ENCODE results near the gene HDC. TPM values are rescaled to one million over a fixed set of nuclear protein-coding genes. Genes with fewer than 3 reads are reported as not detected.

Gene HDC
- total RNA-seq, 1 experiment from 2014 or later: not detected

- no peaks in the 10 kb centered on the region for H3K9me3 ChIP-seq (ENCODE audit: low read depth, low read length, poor library complexity, severe bottlenecking)
- ChIA-PET CTCF (no interaction called here), POLR2A (ENCODE audit: low non-redundant PET) (no interaction called here)
- no TSS peak for BruUV-seq (replicated peaks)
- no peak overlapping the region for H3K27ac ChIP-seq (ENCODE audit: low read depth, low read length, poor library complexity, severe bottlenecking)
- no peaks in the 10 kb centered on the region for H3K36me3 ChIP-seq (ENCODE audit: insufficient read depth, low read length, poor library complexity, severe bottlenecking)
- H3K4me1 ChIP-seq (ENCODE audit: insufficient read depth, low read length, poor library complexity, severe bottlenecking): no peaks in the 10 kb centered on the region
- no peak for DNase-seq (ENCODE audit: low spot score)
- intact Hi-C loops (cut with micrococcal nuclease; ENCODE audit: unreplicated experiment): no loop called here
- no peaks in the 10 kb centered on the region for H3K27me3 ChIP-seq (replicated peaks; ENCODE audit: insufficient read depth, low read depth, low read length, poor library complexity)
- no peak overlapping the region for H3K4me3 ChIP-seq (ENCODE audit: low read depth, low read length, poor library complexity, severe bottlenecking)
- TF ChIP-seq CTCF (conservative IDR thresholded peaks at IDR 0.05; ENCODE audit: low read depth, low read length): no peak
- no peak for TF ChIP-seq EZH2 (IDR thresholded peaks at IDR 0.05; ENCODE audit: borderline replicate concordance, low read depth, low read length, poor library complexity, severe bottlenecking)
Observed at GRCh38 chr15:50244959-50245624, 20.4 kb downstream of the HDC start.

GRCh38 chr15:50244153-50244552 is 21.4 kb downstream of the HDC start:
- no peak for DNase-seq (ENCODE audit: low spot score)
- Histone ChIP-seq H3K4me3 (ENCODE audit: low read depth, low read length, poor library complexity, severe bottlenecking) (no peak overlapping the region), H3K9me3 (ENCODE audit: low read depth, low read length, poor library complexity, severe bottlenecking) (no peaks in the 10 kb centered on the region), H3K36me3 (ENCODE audit: insufficient read depth, low read length, poor library complexity, severe bottlenecking) (no peaks in the 10 kb centered on the region), H3K27ac (ENCODE audit: low read depth, low read length, poor library complexity, severe bottlenecking) (no peak overlapping the region), H3K4me1 (ENCODE audit: insufficient read depth, low read length, poor library complexity, severe bottlenecking) (no peaks in the 10 kb centered on the region), H3K27me3 (replicated peaks; ENCODE audit: insufficient read depth, low read depth, low read length, poor library complexity) (no peaks in the 10 kb centered on the region)
- CTCF ChIA-PET: no interaction called here
- TF ChIP-seq CTCF (conservative IDR thresholded peaks at IDR 0.05; ENCODE audit: low read depth, low read length): no peak
- TF ChIP-seq EZH2 (IDR thresholded peaks at IDR 0.05; ENCODE audit: borderline replicate concordance, low read depth, low read length, poor library complexity, severe bottlenecking): no peak
- POLR2A ChIA-PET (ENCODE audit: low non-redundant PET): no interaction called here
- no TSS peak for BruUV-seq (replicated peaks)
- intact Hi-C loops (cut with micrococcal nuclease; ENCODE audit: unreplicated experiment): no loop called here

GRCh38 chr15:50241684-50242450 is 23.7 kb downstream of the HDC start:
- ChIA-PET CTCF (no interaction called here), POLR2A (ENCODE audit: low non-redundant PET) (interaction anchor here (0.6 kb wide), 1 partner anchor 112 kb away, joined by 5 read pairs; no protein-coding TSS in a partner anchor)
- DNase-seq (ENCODE audit: low spot score): no peak
- H3K36me3 ChIP-seq (ENCODE audit: insufficient read depth, low read length, poor library complexity, severe bottlenecking): no peaks in the 10 kb centered on the region
- BruUV-seq (replicated peaks): no TSS peak
- H3K9me3 ChIP-seq (ENCODE audit: low read depth, low read length, poor library complexity, severe bottlenecking): no peaks in the 10 kb centered on the region
- H3K4me3 ChIP-seq (ENCODE audit: low read depth, low read length, poor library complexity, severe bottlenecking): no peak overlapping the region
- intact Hi-C loops (cut with micrococcal nuclease; ENCODE audit: unreplicated experiment): no loop called here
- no peaks in the 10 kb centered on the region for H3K27me3 ChIP-seq (replicated peaks; ENCODE audit: insufficient read depth, low read depth, low read length, poor library complexity)
- H3K4me1 ChIP-seq (ENCODE audit: insufficient read depth, low read length, poor library complexity, severe bottlenecking): no peaks in the 10 kb centered on the region
- no peak for TF ChIP-seq EZH2 (IDR thresholded peaks at IDR 0.05; ENCODE audit: borderline replicate concordance, low read depth, low read length, poor library complexity, severe bottlenecking)
- TF ChIP-seq CTCF (conservative IDR thresholded peaks at IDR 0.05; ENCODE audit: low read depth, low read length): no peak
- H3K27ac ChIP-seq (ENCODE audit: low read depth, low read length, poor library complexity, severe bottlenecking): no peak overlapping the region
